NCI-H69 (cell line): Measurements from ENCODE around the gene WDR73.

Source experiments
- DNase-seq: peaks from one replicate; lab custom pipeline; 2025; lab: John Stamatoyannopoulos, UW

WDR73 gene

GRCh38 chr15:84609818-84610525 lies 44.1 kb downstream of the WDR73 start:
- DNase-seq, result no peak

GRCh38 chr15:84608707-84609284 lies 45.3 kb downstream of the WDR73 start:
- DNase-seq, result no peak

- no peak for DNase-seq
These were observed 47.4 kb downstream of the WDR73 start for GRCh38 chr15:84606653-84607120.

- no peak for DNase-seq
These were observed 48.6 kb downstream of the WDR73 start for GRCh38 chr15:84605554-84605882.

- no peak for DNase-seq
These were observed 49.1 kb downstream of the WDR73 start for GRCh38 chr15:84604826-84605553.

- DNase-seq, result no peak
These were observed 50.3 kb downstream of the WDR73 start for GRCh38 chr15:84603630-84604379.

GRCh38 chr15:84601555-84601838 lies 52.6 kb downstream of the WDR73 start:
- DNase-seq, result no peak

GRCh38 chr15:84600687-84601554 lies 53.2 kb downstream of the WDR73 start, which contains the start of gene ZSCAN2:
TSS of gene ZSCAN2 (plus strand) at chr15:84601009. CDS start at chr15:84603928, 2,919 bp downstream.
- DNase-seq, result peak; percentile 93

- peak; percentile 77 for DNase-seq
These were observed 53.8 kb downstream of the WDR73 start for GRCh38 chr15:84600331-84600686.

GRCh38 chr15:84599906-84600305 lies 54.2 kb downstream of the WDR73 start:
- DNase-seq, result peak; percentile 22

GRCh38 chr15:84598993-84599392 lies 55.1 kb downstream of the WDR73 start:
- peak; percentile 45 for DNase-seq

- no peak for DNase-seq
These were observed 55.8 kb downstream of the WDR73 start for GRCh38 chr15:84598250-84598649.

GRCh38 chr15:84597296-84597695 lies 56.8 kb downstream of the WDR73 start:
- DNase-seq, result no peak

GRCh38 chr15:84595660-84596059 lies 58.4 kb downstream of the WDR73 start:
- no peak for DNase-seq

GRCh38 chr15:84594617-84595290 lies 59.3 kb downstream of the WDR73 start:
- no peak for DNase-seq

GRCh38 chr15:84591815-84592214 lies 62.3 kb downstream of the WDR73 start:
- no peak for DNase-seq

- no peak for DNase-seq
These were observed 63.7 kb downstream of the WDR73 start for GRCh38 chr15:84590406-84590805.
